Measurements from ENCODE around the gene FAM187B.
"Not testable (repeated sequence)": the region's sequence is repeated elsewhere in the genome, so short reads cannot be mapped to it uniquely, and the experiment has no call there.

Gene FAM187B

DNA sequence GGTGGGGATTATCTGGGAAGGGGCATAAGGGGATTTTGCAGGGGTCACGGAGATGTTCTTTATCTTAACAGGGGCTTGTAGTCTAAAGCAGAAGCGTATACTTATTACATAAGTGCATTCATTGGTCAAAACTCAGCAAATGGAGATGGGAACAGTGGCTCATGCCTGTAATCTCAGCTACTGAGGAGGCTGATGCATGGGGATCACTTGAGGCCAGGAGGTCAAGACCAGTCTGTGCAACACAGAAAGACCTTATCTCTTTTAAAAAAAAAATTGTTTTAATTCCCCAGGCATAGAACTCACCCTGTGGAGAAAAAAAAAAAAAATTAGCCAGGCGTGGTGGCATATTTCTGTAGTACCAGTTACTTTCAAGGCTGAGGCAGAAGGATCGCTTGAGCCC is 18.9 kb downstream of the FAM187B start:
- DNase-seq, result no peak

DNA sequence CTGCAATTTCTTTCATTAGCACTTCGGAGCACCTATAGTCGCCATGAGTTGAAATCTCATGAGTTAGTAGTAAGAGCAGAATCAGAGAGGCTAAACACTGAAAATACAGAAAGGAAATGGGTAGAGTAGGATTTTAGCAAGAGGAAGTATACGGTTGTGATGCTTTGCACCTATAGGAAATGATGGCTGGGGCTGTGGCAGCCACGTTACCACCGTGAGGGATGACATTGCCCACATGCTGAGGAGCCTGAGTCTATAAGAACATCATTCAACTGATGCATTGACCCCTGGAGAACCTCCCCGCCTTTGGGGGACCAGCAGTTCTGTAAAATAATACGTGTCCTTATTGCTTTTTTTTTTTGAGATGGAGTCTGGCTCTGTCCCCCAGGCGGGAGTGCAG is 20.4 kb downstream of the FAM187B start:
- no peak for DNase-seq

DNA sequence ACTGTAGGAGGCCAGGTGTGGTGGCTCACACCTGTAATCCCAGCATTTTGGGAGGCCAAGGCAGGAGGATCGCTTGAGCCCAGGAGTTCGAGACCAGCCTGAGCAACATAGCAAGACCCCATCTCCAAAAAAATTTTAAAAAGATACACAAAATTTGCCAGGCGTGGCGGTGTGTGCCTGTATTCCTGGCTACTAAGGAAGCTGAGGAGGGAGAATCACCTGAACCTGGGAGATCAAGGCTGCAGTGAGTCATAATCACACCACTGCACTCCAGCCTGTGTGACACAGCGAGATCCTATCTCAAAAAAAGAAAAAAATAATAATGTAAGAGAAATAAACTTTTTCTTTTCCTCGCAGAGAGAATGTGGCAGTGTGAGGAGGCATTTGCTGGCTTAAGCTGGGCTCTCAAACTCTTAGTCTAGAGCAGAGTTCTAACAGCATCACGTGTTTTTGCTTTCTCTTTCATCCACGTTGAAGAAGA is 21.1 kb downstream of the FAM187B start:
- DNase-seq, result no peak

DNA sequence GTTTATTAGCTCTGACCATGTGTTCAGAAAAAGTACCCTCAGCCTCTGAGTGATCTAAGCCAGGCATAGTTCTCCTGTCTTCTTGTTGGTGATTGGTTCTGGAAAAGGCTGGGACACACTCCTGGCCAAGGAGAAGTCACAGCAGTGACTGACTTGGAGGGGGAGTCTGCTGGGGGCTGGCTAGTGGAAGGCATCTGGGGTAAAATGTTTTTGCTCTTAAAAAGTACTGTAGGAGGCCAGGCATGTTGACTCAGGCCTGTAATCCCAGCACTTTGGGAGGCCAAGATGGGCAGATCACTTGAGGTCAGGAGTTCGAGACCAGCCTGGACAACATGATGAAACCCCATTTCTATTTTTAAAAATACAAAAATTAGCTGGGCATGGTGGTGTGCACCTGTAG is 21.7 kb downstream of the FAM187B start:
- DNase-seq, result no peak

GRCh38 chr19:35206379-35206778 is 22.2 kb downstream of the FAM187B start:
- DNase-seq, result no peak

- no peak for DNase-seq
These were observed 22.7 kb downstream of the FAM187B start for GRCh38 chr19:35205733-35206323.

GRCh38 chr19:35204799-35205732 is 23.5 kb downstream of the FAM187B start:
- DNase-seq, result no peak

GRCh38 chr19:35202722-35203688 is 25.5 kb downstream of the FAM187B start:
- DNase-seq, result no peak

DNA sequence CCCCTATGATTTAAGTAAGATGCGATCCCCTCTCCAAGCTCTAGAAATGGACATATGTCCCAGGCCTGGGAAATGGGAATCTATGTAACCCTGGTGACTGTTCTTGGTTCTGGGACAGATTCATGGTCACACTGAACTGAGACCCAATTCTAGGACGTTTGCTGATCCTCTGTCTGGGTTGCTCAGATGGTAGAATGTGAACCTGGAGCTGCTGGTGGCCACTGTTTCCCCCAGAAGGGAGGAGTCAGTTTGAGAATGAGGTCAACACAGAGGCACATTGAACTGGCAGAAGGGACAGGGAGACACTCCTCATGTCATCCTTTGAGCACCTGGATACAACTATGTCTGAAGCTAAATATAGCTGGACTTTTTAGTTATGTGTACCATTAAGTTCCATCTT is 29.1 kb downstream of the FAM187B start:
- no peak for DNase-seq

GRCh38 chr19:35196861-35197260 is 31.7 kb downstream of the FAM187B start:
- not testable (repeated sequence) for DNase-seq

GRCh38 chr19:35195830-35196229 is 32.7 kb downstream of the FAM187B start:
- DNase-seq, result no peak

DNA sequence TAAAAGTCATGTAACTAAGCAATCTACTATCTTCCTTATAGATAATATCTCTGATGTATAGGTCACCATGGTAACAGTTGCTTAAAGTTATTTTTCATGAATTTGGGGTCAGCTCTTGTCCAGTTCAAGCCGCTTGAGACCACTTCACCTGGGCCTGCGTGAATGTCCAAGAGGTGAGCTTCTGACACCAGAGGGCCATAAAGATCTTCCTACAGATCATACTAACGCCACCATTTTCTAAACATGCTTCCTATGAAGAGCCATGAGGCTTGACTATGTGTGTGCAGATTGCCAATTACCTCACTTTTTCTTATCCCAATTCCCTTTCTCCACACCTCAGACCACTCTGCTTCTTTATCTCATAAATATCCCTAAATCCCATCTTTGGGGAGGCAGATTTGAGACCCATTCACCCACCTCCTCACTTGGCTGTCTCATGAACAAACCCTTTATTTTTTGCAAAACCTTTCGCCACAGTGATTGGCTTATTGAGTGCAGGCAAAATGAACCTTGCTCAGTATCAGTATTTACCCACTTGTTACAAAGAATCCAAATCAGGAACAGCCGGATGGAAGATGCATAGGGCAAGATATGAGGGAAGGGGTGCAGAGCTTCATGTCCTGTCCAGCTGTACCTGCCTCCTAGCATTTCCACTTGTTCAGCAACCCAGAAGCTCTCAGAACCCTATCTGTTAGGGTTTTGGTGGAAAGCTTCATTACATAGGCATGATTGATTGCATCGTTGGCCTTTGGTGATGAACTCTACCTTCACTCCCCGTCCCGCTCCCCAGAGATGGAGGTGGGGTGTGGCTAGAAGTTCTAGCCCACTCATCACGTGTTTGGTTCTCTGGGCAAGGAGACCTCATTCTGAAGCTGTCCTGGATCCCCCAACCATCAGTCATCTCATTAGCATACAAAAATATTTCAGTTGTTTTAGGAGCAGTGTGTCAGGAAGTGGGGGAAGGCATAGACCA is 34.2 kb downstream of the FAM187B start:
- no peak for DNase-seq

DNA sequence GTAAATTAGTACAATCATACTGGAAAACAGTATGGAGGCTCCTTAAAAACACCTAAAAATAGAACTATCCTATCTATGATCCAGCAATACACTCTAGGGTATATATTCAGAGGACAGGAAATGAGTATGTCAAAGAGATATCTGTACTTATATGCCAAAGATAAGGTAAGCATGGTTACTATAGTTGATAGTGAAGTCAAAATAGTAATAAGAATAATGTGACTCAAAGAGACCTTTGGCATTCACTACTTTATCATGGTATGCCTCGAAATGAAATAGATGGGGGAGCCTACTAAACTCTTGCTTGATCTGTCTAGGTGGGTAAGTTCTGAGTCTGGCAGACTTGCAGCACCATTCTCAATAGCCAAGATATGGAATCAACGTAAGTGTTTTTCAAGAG is 43.7 kb downstream of the FAM187B start:
- no peak for DNase-seq

DNA sequence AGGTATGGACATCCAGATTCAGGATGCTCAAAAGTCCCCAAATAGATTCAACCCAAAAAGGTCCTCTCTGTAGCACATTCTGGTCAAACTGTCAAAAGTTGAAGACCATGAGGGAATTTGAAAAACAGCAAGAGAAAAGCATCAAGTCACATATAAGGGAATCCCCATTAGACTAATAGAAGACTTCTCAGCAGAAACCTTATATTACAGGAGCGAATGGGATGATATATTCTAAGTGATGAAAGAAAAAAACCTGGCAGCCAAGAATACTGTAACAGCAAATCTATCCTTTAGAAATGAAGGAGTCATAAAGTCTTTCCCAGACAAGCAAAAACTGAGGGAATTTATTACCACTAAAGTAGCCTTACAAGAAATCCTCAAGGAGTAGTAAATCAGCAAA is 44.3 kb downstream of the FAM187B start:
- DNase-seq, result no peak

GRCh38 chr19:35181387-35181786 is 47.2 kb downstream of the FAM187B start:
- DNase-seq, result no peak

DNA sequence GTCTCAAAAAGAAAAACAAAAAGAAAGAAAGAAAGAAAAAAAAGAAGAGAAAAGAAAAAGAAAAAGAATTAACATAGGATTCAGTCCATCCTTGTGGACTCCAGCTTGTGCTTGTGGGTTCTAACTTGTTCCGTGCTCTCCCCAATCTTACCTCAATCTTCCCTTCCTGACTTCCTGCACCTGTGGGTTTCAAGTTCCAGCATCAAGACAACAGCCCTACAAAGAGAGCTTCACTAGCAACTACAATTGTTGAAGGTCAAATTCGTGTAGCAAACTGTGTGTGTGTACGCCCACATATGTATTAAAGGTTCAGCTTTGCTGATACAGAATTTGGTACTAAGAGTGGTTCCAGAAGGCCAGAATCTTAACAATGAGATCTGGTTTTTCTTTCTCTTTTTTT is 48.7 kb downstream of the FAM187B start:
- DNase-seq, result no peak

DNA sequence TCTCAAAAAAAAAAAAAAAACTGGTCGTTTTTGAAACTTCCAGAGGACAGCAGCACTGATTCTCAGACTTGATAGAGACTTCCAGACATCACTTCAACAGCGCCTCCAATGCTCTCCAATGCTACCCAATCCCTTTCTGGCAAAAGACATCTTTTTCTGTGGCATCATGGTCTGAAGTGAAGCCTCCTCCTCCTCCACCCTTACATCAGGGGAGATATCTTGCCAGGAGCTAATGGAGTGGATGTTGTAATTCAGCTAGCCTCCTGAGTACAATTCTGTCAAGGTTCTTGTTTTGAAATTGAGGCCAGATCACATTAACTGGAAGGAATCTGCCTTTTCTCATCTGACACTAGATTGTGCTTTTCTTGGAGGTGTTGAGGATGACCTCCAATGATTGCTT is 49.8 kb downstream of the FAM187B start:
- DNase-seq, result no peak

DNA sequence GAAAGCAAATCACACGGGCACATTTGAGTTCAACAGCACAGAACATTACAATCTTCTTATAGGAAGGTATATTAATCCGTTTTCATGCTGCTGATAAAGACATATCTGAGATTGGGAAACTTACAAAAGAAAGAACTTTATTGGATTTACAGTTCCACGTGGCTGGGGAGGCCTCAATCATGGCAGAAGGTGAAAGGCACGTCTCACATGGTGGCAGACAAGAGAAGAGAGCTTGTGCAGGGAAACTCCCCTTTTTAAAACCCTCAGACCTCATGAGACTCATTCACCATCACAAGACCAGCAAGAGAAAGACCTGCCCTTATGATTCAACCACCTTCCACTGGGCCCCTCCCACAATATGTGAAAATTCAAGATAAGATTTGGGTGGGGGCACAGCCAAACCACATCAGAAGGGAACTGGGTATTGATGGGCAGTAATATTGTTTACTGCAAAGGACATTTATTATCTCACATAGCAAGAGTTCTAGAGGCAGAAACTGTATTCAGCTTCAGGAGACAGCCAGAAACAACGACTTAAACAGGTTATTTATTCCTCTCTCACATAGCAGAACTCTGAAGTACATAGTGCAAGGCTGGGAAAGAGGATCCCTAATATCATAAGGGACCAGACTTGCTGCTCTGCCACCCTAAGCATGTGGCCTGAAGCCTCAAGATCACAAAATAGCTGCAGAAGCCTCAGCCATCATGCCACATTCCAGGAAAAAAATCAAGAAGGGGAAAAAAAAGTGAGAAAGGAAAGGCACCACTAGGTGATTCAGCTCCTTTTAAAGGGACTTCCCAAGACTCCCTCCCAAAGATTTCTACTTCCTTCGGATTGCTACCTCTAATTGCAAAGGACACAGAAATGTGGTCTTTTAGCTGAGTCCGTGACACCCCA is 50.9 kb downstream of the FAM187B start:
- DNase-seq, result no peak

DNA sequence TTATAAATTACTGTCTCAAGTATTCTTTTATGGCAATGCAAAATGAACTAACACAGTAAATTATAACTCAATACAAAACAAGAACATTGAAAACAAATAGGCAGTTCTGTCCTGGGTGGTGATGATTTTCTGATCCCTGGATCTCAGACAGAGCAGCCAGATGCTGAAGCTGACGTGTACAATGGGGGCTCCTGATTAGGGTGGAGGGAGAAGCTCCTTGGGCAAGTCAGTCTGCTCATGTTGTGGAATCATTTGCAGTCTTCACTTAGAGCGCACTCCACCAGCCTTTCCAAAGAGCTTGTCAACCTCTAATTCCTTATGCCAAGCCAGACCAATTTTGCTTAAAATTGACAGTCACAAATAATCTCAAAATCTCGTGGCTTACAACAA is 52.4 kb downstream of the FAM187B start:
- DNase-seq, result no peak

Measured in activated T-cell treated with anti-CD3 and anti-CD28 coated beads for 4 hours (primary cell).